Memory B cell (primary cell): ENCODE measurements around the gene DCLK1.

ENCODE experiments used
- ATAC-seq: fragments of 150-1000 bp; cut with Tn5 transposase; 2 replicates; pipeline ENCODE4 v1.10.0; 2021; ENCODE audit warnings: low read depth, mild to moderate bottlenecking, moderate library complexity
- DNase-seq, 2 donors: peaks; one replicate each; pipeline ENCODE4 v3.0.0; 2022; ENCODE audit warnings: low spot score in 2 of 2
- H3K27ac Mint-ChIP-seq: one replicate; pipeline ENCODE4 v1.8.0; 2022; ENCODE audit warnings: mild to moderate bottlenecking, moderate library complexity, mixed read lengths
- H3K27me3 Mint-ChIP-seq: one replicate; pipeline ENCODE4 v1.8.0; 2022; ENCODE audit warnings: mixed read lengths
- H3K36me3 Mint-ChIP-seq: one replicate; pipeline ENCODE4 v1.8.0; 2022; ENCODE audit warnings: mild to moderate bottlenecking, mixed read lengths
- H3K4me1 Mint-ChIP-seq: one replicate; pipeline ENCODE4 v1.8.0; 2022; ENCODE audit warnings: mixed read lengths
- H3K4me3 Mint-ChIP-seq: one replicate; pipeline ENCODE4 v1.8.0; 2022; ENCODE audit warnings: mild to moderate bottlenecking, moderate library complexity, mixed read lengths
- H3K9me3 Mint-ChIP-seq: one replicate; pipeline ENCODE4 v1.8.0; 2022; ENCODE audit warnings: mixed read lengths

The DCLK1 gene

DNA sequence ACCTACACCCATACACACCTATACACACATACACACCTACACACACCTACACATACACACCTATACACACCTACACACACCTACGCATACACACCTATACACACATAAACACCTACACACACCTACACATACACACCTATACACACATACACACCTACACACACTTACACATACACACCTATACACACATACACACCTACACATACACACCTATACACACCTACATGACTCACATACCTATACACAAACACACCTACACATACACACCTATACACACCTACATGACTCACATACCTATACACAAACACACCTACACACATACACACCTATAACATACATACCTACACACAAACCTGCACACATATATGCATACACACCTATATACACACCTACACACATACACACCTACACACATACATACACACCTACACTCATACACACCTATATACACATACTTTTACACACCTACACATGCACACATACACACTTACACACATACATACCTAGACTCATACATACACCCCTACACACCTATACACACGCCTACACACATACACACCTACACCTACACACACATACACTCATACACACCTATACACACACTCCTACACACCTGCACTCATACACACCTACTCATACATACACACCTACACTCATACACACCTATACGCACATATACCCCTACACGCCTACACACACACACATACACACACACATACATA lies 368.0 kb downstream of the DCLK1 start:
- DNase-seq, result no peak
- Mint-ChIP-seq H3K36me3 (no peaks in the 10 kb centered on the region), H3K27me3 (peaks cover 2% of the 10 kb centered on the region), H3K9me3 (peaks cover 5% of the 10 kb centered on the region), H3K4me1 (no peaks in the 10 kb centered on the region), H3K4me3 (no peak overlapping the region), H3K27ac (no peak overlapping the region)
- no peak for ATAC-seq

DNA sequence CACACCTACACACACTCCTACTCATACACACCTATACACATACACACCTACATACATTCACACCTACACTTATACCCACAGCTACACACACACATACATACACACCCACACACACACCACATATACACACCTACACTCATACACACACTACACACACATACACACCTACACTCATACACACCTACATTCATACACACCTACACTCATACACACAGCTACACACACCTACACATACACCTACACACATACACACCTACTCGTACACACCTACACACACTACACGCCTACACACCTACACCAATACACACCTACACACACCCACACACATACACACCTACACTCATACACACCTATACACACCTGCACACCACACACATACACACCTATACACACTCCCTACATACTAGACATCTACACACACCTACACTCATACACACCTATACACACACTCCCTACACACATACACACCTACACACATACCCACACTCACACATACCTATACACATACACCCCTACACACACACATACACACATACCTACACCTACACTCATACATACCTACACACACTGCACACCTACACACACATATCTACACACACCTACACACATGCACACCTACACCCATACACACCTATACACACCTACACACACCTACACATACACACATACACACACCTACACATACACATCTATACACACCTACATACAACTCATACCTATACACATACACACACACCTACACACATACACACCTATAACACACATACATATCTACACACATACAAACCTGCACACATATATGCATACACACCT lies 369.5 kb downstream of the DCLK1 start:
- ATAC-seq, result no peak
- Mint-ChIP-seq H3K27ac (no peak overlapping the region), H3K27me3 (peaks cover 2% of the 10 kb centered on the region), H3K4me1 (no peaks in the 10 kb centered on the region), H3K4me3 (no peak overlapping the region), H3K9me3 (peaks cover 5% of the 10 kb centered on the region), H3K36me3 (no peaks in the 10 kb centered on the region)
- DNase-seq, result no peak

GRCh38 chr13:35760735-35761281 lies 370.4 kb downstream of the DCLK1 start:
- Mint-ChIP-seq H3K27me3 (peaks cover 2% of the 10 kb centered on the region), H3K36me3 (no peaks in the 10 kb centered on the region), H3K4me3 (no peak overlapping the region), H3K9me3 (peaks cover 5% of the 10 kb centered on the region), H3K27ac (no peak overlapping the region), H3K4me1 (no peaks in the 10 kb centered on the region)
- no peak for ATAC-seq
- no peak for DNase-seq

- Mint-ChIP-seq H3K4me3 (no peak overlapping the region), H3K9me3 (peaks cover 9% of the 10 kb centered on the region), H3K4me1 (no peaks in the 10 kb centered on the region), H3K27me3 (no peaks in the 10 kb centered on the region), H3K36me3 (no peaks in the 10 kb centered on the region), H3K27ac (no peak overlapping the region)
- DNase-seq, result no peak
- ATAC-seq, result no peak
Measured at GRCh38 chr13:35747594-35747993, 383.6 kb downstream of the DCLK1 start.

DNA sequence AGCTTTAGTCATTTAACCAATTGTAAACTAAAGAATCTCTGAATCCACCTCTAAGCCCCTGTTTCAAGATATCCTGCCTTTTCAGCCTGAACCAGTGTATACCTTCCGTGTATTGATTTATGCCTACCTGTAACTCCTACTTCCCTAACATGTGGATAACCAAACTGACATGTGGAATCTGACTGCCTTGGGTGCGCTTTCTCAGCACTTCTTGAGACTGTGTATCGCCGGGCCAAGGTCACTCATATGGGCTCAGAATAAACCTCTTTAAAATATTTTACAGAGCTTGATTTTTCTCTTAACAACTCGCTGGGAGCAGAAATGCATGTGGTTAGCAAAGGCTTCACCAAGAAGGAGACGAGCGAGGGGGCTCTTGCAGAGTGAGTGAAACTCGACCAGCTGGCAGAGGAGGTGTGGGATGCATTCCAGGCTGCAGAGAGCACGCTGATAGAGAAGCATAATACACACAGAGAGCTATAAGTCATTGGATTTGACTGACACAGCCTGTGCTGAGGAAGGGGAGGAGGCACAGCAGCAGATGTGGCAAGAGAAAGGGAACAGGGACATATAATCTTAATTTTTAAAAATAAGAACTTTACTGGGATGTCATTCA lies 386.5 kb downstream of the DCLK1 start:
- Mint-ChIP-seq H3K27me3 (peaks cover 1% of the 10 kb centered on the region), H3K27ac (no peak overlapping the region), H3K4me3 (no peak overlapping the region), H3K4me1 (no peaks in the 10 kb centered on the region), H3K9me3 (peaks cover 5% of the 10 kb centered on the region), H3K36me3 (no peaks in the 10 kb centered on the region)
- ATAC-seq (no peak), DNase-seq (no peak)

DNA sequence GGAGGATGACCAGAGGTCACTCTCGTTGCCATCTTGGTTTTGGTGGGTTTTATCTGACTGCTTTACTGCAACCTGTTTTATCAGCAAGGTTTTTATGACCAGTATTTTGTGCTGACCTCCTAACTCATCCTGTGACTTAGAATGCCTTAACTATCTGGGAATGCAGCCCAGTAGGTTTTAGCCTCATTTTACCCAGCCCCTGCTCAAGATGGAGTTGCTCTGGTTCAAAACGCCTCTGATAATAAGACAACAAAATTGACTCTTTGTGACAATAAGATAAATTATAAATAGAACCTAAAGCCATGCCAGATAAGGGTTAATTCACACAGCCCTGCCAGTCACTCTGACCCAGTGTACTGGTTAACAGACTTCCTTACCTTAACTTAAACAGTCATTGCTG lies 387.0 kb downstream of the DCLK1 start:
- H3K36me3 Mint-ChIP-seq, result no peaks in the 10 kb centered on the region
- H3K4me3 Mint-ChIP-seq, result no peak overlapping the region
- peaks cover 5% of the 10 kb centered on the region for H3K9me3 Mint-ChIP-seq
- ATAC-seq (no peak), DNase-seq (no peak)
- H3K4me1 Mint-ChIP-seq, result no peaks in the 10 kb centered on the region
- H3K27ac Mint-ChIP-seq, result no peak overlapping the region
- H3K27me3 Mint-ChIP-seq, result peaks cover 1% of the 10 kb centered on the region

GRCh38 chr13:35743165-35743564 lies 388.0 kb downstream of the DCLK1 start:
- DNase-seq, result no peak
- H3K9me3 Mint-ChIP-seq, result peaks cover 5% of the 10 kb centered on the region
- no peak for ATAC-seq
- H3K27me3 Mint-ChIP-seq, result peaks cover 1% of the 10 kb centered on the region
- H3K4me3 Mint-ChIP-seq, result no peak overlapping the region
- H3K36me3 Mint-ChIP-seq, result no peaks in the 10 kb centered on the region
- no peaks in the 10 kb centered on the region for H3K4me1 Mint-ChIP-seq
- H3K27ac Mint-ChIP-seq, result no peak overlapping the region

GRCh38 chr13:35741657-35742056 lies 389.5 kb downstream of the DCLK1 start:
- H3K27me3 Mint-ChIP-seq, result peaks cover 1% of the 10 kb centered on the region
- no peaks in the 10 kb centered on the region for H3K4me1 Mint-ChIP-seq
- no peak for ATAC-seq
- H3K36me3 Mint-ChIP-seq, result no peaks in the 10 kb centered on the region
- no peak for DNase-seq
- no peak overlapping the region for H3K4me3 Mint-ChIP-seq
- no peak overlapping the region for H3K27ac Mint-ChIP-seq
- peaks cover 5% of the 10 kb centered on the region for H3K9me3 Mint-ChIP-seq

DNA sequence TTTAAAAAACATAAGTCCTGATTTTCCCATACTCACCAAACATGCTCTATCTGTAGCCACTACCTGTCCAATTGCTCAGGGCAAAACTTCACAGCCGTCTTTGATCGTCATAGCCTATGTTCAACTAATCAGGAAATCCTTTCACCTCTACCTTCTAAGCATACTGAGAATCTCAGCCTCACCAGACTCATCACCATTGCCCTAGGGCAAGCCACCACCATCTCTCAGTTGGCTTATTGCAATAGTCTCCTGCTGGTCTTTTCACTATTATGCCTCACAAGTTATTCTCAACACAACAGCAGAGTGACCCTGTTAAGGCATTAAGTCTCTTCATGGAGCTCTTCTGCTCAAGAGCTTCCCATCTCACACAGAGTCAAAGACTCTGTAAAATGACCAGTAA lies 394.3 kb downstream of the DCLK1 start:
- H3K36me3 Mint-ChIP-seq, result no peaks in the 10 kb centered on the region
- ATAC-seq, result no peak
- no peaks in the 10 kb centered on the region for H3K4me1 Mint-ChIP-seq
- no peak overlapping the region for H3K27ac Mint-ChIP-seq
- H3K9me3 Mint-ChIP-seq, result peaks cover 3% of the 10 kb centered on the region
- peaks cover 1% of the 10 kb centered on the region for H3K27me3 Mint-ChIP-seq
- no peak for DNase-seq
- no peak overlapping the region for H3K4me3 Mint-ChIP-seq

DNA sequence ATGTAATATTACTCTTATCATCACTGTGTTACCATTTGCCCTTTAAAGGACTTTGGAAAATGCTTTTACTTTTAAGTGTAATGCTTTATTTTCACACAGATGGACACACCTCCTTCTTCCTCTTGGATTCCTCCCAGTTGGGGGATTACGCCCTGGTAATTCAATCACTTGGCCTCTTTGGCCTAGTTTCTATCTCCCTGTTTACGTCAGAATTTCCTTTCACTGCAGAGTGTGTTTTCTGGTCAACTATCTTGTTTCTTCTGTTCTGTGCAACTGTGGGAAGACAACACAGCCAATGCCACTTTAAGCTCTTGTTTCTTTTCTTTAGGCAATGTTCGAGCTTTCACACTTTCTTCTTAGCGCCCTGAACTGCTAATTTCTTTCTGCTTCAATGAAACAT lies 397.4 kb downstream of the DCLK1 start:
- Mint-ChIP-seq H3K4me3 (no peak overlapping the region), H3K4me1 (no peaks in the 10 kb centered on the region), H3K27ac (no peak overlapping the region), H3K9me3 (peaks cover under 1% of the 10 kb centered on the region), H3K36me3 (no peaks in the 10 kb centered on the region), H3K27me3 (no peaks in the 10 kb centered on the region)
- ATAC-seq, result no peak
- no peak for DNase-seq

- Mint-ChIP-seq H3K9me3 (peaks cover 2% of the 10 kb centered on the region), H3K4me1 (no peaks in the 10 kb centered on the region), H3K27me3 (peaks cover 2% of the 10 kb centered on the region), H3K36me3 (no peaks in the 10 kb centered on the region), H3K4me3 (no peak overlapping the region), H3K27ac (no peak overlapping the region)
- DNase-seq (no peak), ATAC-seq (no peak)
Measured at GRCh38 chr13:35732565-35732964, 398.6 kb downstream of the DCLK1 start.

DNA sequence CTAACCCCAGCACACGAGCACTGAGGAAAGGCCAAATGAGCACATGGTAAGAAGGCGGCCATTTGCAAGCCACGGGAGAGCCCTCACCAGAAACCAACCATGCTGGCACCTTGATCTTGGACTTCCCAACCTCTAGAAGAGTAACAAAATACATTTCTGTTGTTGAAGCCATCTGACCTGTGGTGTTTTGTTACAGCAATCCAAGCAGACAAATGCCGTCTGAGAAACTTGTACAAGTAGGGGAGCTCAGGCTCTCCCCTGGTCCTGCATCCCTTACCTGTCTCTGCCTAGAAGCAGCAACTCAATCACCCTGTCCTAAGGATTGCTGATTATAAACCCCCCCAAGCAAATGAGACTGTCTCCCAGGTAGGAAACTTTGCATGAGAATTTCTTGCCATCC lies 399.7 kb downstream of the DCLK1 start:
- no peak for ATAC-seq
- Mint-ChIP-seq H3K36me3 (no peaks in the 10 kb centered on the region), H3K27ac (no peak overlapping the region), H3K27me3 (peaks cover 2% of the 10 kb centered on the region), H3K4me3 (no peak overlapping the region), H3K9me3 (peaks cover 2% of the 10 kb centered on the region), H3K4me1 (no peaks in the 10 kb centered on the region)
- DNase-seq, result no peak

- Mint-ChIP-seq H3K9me3 (peaks cover 2% of the 10 kb centered on the region), H3K36me3 (no peaks in the 10 kb centered on the region), H3K27me3 (peaks cover 2% of the 10 kb centered on the region), H3K27ac (no peak overlapping the region), H3K4me3 (no peak overlapping the region), H3K4me1 (no peaks in the 10 kb centered on the region)
- ATAC-seq, result no peak
- DNase-seq, result no peak
Measured at GRCh38 chr13:35729926-35730627, 401.1 kb downstream of the DCLK1 start.

GRCh38 chr13:35727881-35728280 lies 403.3 kb downstream of the DCLK1 start:
- no peak for DNase-seq
- peaks cover 2% of the 10 kb centered on the region for H3K27me3 Mint-ChIP-seq
- no peak overlapping the region for H3K27ac Mint-ChIP-seq
- ATAC-seq, result no peak
- H3K4me1 Mint-ChIP-seq, result no peaks in the 10 kb centered on the region
- no peak overlapping the region for H3K4me3 Mint-ChIP-seq
- H3K9me3 Mint-ChIP-seq, result peaks cover 2% of the 10 kb centered on the region
- no peaks in the 10 kb centered on the region for H3K36me3 Mint-ChIP-seq
